Loucy (cell line): ENCODE measurements around the gene SLC5A10.

ENCODE experiments used
- H2AFZ ChIP-seq: fragments of 200-600 bp; sonication (generic); 2 replicates; pipeline ENCODE4 v1.6.0; 2016; ENCODE audit warnings: antibody characterized with exemption, mild to moderate bottlenecking, low read length, moderate library complexity
- H3F3A ChIP-seq: fragments of 200-600 bp; 2 replicates; pipeline ENCODE4 v1.6.0; 2016; ENCODE audit warnings: antibody characterized with exemption, low read depth, mild to moderate bottlenecking
- H3K27me3 ChIP-seq: fragments of 200-600 bp; sonication (generic); 2 replicates; pipeline ENCODE4 v1.6.1; 2014; ENCODE audit warnings: low read length, mild to moderate bottlenecking; ENCODE audit not compliant: insufficient read depth, poor library complexity, severe bottlenecking
- H3K36me3 ChIP-seq: fragments of 200-600 bp; sonication (generic); 2 replicates; pipeline ENCODE4 v1.6.1; 2016; ENCODE audit warnings: low read length; ENCODE audit not compliant: insufficient read depth
- H3K4me1 ChIP-seq: fragments of 200-600 bp; sonication (generic); 2 replicates; pipeline ENCODE4 v1.5.1; 2014; ENCODE audit warnings: low read length, mild to moderate bottlenecking; ENCODE audit not compliant: insufficient read depth, poor library complexity, severe bottlenecking
- H3K4me2 ChIP-seq: fragments of 200-600 bp; sonication (generic); 2 replicates; pipeline ENCODE4 v1.6.0; 2014; ENCODE audit warnings: antibody characterized with exemption, low read length, low read depth, mild to moderate bottlenecking; ENCODE audit not compliant: poor library complexity, severe bottlenecking
- H3K4me3 ChIP-seq: fragments of 200-600 bp; sonication (generic); 2 replicates; pipeline ENCODE4 v1.5.1; 2014; ENCODE audit warnings: low read length, mild to moderate bottlenecking, mixed read lengths; ENCODE audit not compliant: poor library complexity, severe bottlenecking
- H3K79me2 ChIP-seq: fragments of 200-600 bp; sonication (generic); 2 replicates; pipeline ENCODE4 v1.6.1; 2014; ENCODE audit warnings: low read length; ENCODE audit not compliant: insufficient read depth
- H3K9ac ChIP-seq: fragments of 200-600 bp; sonication (generic); 2 replicates; pipeline ENCODE4 v1.6.0; 2014; ENCODE audit warnings: mild to moderate bottlenecking, low read depth, low read length, moderate library complexity; ENCODE audit not compliant: poor library complexity, severe bottlenecking
- H3K9me2 ChIP-seq: fragments of 200-600 bp; sonication (generic); replicated peaks from 2 replicates; pipeline ENCODE4 v1.6.1; 2016; ENCODE audit warnings: low read depth, low read length, mixed read lengths
- H3K9me3 ChIP-seq: fragments of 200-600 bp; sonication (generic); 2 replicates; pipeline ENCODE4 v1.6.1; 2014; ENCODE audit warnings: mild to moderate bottlenecking, antibody characterized with exemption, low read length, low read depth; ENCODE audit not compliant: insufficient read depth
- H4K20me1 ChIP-seq: fragments of 200-600 bp; sonication (generic); 2 replicates; pipeline ENCODE4 v1.6.0; 2014; ENCODE audit warnings: antibody characterized with exemption, low read length, mild to moderate bottlenecking; ENCODE audit not compliant: insufficient read depth, poor library complexity, severe bottlenecking
- EZH2phosphoT487 ChIP-seq: fragments of 200-600 bp; IDR thresholded peaks from 2 replicates; pipeline ENCODE4 v1.6.1; 2018; ENCODE audit warnings: antibody characterized with exemption, mild to moderate bottlenecking, moderate library complexity, borderline replicate concordance
- TF ChIP-seq, protein P1 (sequence below): fragments of 200-600 bp; sonication (generic); conservative IDR thresholded peaks from 2 replicates; pipeline ENCODE4 v1.5.1; 2014; ENCODE audit warnings: mild to moderate bottlenecking, antibody characterized with exemption, low read length

SLC5A10 gene

DNA sequence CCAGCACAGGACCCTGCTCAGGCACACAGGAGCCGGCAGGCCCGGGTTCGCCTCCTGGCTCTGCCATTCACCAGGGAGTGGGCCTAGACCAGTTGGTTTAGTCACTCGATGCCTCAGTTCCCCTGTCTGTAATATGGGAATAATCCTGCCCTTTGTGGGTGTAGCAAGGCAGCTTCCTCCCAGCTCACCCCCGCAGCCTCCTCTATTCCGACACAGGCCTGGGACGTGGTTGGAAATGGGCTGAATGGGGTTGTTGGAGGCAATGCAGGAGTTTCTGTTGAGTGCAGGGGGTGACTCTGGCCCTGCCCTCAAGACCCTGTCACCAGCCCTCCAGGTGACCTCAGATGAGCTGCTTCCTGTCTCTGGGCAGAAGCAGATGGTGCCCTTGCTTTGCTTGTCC, 19.8 kb downstream of the SLC5A10 start:
- TF ChIP-seq EZH2phosphoT487, result no peak
- TF ChIP-seq, protein P1, sequence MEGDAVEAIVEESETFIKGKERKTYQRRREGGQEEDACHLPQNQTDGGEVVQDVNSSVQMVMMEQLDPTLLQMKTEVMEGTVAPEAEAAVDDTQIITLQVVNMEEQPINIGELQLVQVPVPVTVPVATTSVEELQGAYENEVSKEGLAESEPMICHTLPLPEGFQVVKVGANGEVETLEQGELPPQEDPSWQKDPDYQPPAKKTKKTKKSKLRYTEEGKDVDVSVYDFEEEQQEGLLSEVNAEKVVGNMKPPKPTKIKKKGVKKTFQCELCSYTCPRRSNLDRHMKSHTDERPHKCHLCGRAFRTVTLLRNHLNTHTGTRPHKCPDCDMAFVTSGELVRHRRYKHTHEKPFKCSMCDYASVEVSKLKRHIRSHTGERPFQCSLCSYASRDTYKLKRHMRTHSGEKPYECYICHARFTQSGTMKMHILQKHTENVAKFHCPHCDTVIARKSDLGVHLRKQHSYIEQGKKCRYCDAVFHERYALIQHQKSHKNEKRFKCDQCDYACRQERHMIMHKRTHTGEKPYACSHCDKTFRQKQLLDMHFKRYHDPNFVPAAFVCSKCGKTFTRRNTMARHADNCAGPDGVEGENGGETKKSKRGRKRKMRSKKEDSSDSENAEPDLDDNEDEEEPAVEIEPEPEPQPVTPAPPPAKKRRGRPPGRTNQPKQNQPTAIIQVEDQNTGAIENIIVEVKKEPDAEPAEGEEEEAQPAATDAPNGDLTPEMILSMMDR, result no peak
- Histone ChIP-seq H4K20me1 (no peaks in the 10 kb centered on the region), H3K36me3 (no peaks in the 10 kb centered on the region), H3K9ac (no peak overlapping the region), H3F3A (no peaks in the 10 kb centered on the region), H3K4me2 (no peak overlapping the region), H3K9me3 (no peaks in the 10 kb centered on the region), H3K79me2 (no peaks in the 10 kb centered on the region), H3K9me2 (no peaks in the 10 kb centered on the region), H3K4me3 (no peak overlapping the region), H2AFZ (no peak overlapping the region), H3K4me1 (peaks cover 42% of the 10 kb centered on the region), H3K27me3 (no peaks in the 10 kb centered on the region)

DNA sequence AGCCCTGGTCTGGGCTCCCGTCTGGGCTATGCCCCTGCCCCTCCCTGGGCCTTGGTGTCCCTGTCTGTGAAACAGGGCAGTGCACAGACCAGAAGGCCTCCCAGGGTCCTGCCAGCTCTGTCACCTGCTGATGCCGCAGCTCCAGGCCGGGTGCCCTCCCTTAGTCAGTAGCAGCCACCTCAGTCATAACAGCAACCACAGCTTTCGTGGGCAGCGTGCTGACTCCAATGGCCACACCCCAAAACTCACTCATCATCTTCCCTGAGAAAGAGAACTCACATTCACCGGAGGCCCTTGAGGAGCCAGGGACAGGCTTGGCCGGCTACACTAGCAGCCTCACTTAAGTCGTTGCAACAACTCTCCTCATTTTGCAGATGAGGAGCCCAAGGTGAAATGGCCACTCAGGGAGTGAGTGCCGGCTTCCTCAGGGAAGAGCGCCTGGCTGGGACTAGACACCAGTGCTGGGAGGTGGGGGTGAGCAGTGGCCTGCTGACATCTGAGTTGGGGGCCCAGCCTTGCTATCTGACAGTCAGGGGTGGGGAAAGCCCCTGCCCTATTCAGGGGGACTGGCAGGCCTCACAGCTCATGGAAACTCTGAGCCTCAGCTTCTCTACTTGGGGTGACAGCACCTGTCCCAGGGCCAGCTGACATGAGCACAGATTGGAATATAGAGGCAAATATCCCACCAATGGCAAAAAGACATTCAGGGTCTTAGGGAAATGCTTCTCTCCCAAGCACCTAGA, 22.6 kb downstream of the SLC5A10 start:
- no peaks in the 10 kb centered on the region for H3F3A ChIP-seq
- H3K27me3 ChIP-seq, result no peaks in the 10 kb centered on the region
- H4K20me1 ChIP-seq, result no peaks in the 10 kb centered on the region
- no peaks in the 10 kb centered on the region for H3K9me3 ChIP-seq
- no peak overlapping the region for H3K4me3 ChIP-seq
- no peaks in the 10 kb centered on the region for H3K36me3 ChIP-seq
- peaks cover 14% of the 10 kb centered on the region for H3K4me1 ChIP-seq
- H2AFZ ChIP-seq, result no peak overlapping the region
- H3K4me2 ChIP-seq, result no peak overlapping the region
- TF ChIP-seq, protein P1, result no peak
- TF ChIP-seq EZH2phosphoT487, result no peak
- H3K79me2 ChIP-seq, result no peaks in the 10 kb centered on the region
- no peaks in the 10 kb centered on the region for H3K9me2 ChIP-seq
- no peak overlapping the region for H3K9ac ChIP-seq

- Histone ChIP-seq H3F3A (no peaks in the 10 kb centered on the region), H3K4me2 (no peak overlapping the region), H3K4me3 (no peak overlapping the region), H3K79me2 (no peaks in the 10 kb centered on the region), H3K9ac (no peak overlapping the region), H3K9me3 (no peaks in the 10 kb centered on the region), H3K36me3 (no peaks in the 10 kb centered on the region), H3K4me1 (peaks cover 5% of the 10 kb centered on the region), H3K27me3 (no peaks in the 10 kb centered on the region), H2AFZ (no peak overlapping the region), H4K20me1 (no peaks in the 10 kb centered on the region), H3K9me2 (no peaks in the 10 kb centered on the region)
- TF ChIP-seq EZH2phosphoT487, result no peak
- TF ChIP-seq, protein P1, result no peak
Observed at GRCh38 chr17:18975597-18975996, 23.6 kb downstream of the SLC5A10 start.
